Spleen (tissue), 11 donors: Measurements from ENCODE around the gene ZSWIM6. TPM values are rescaled to one million over a fixed set of nuclear protein-coding genes. Genes with fewer than 3 reads are reported as not detected.

ENCODE experiments used
- DNase-seq: peaks from one replicate; pipeline ENCODE4 v3.0.0-alpha.2; 2020
- H3K27ac ChIP-seq, 8 donors: fragments of 200-600 bp; sonication (generic) in 7 of 8; 1 replicate in 4 of 8; 2 replicates in 4 of 8; pipeline versions ENCODE4 v1.5.0 to v1.8.0; 2016 to 2021; ENCODE audit warnings: inconsistent platforms in 4 of 8, mild to moderate bottlenecking in 4 of 8, moderate library complexity in 1 of 8
- H3K27me3 ChIP-seq, 7 donors: fragments of 200-600 bp; sonication (generic) in 6 of 7; replicated peaks in 1 of 7; 1 replicate in 4 of 7; 2 replicates in 3 of 7; pipeline versions ENCODE4 v1.5.0 to v1.8.0; 2016 to 2021; ENCODE audit warnings: inconsistent platforms in 3 of 7, mild to moderate bottlenecking in 1 of 7
- H3K36me3 ChIP-seq, 6 donors: fragments of 200-600 bp; sonication (generic) in 5 of 6; 1 replicate in 4 of 6; 2 replicates in 2 of 6; pipeline versions ENCODE4 v1.5.0 to v1.8.0; 2016 to 2021; ENCODE audit warnings: inconsistent platforms in 2 of 6
- H3K4me1 ChIP-seq, 6 donors: fragments of 200-600 bp; sonication (generic) in 5 of 6; 1 replicate in 3 of 6; 2 replicates in 3 of 6; pipeline versions ENCODE4 v1.5.0 to v1.8.0; 2016 to 2021; ENCODE audit warnings: inconsistent platforms in 3 of 6
- H3K4me3 ChIP-seq, 8 donors: fragments of 200-600 bp; sonication (generic) in 7 of 8; 1 replicate in 4 of 8; 2 replicates in 4 of 8; pipeline versions ENCODE4 v1.5.0 to v1.8.0; 2016 to 2021; ENCODE audit warnings: inconsistent platforms in 4 of 8, mild to moderate bottlenecking in 4 of 8, moderate library complexity in 2 of 8
- H3K9me3 ChIP-seq, 8 donors: fragments of 200-600 bp; sonication (generic) in 7 of 8; 1 replicate in 4 of 8; 2 replicates in 4 of 8; pipeline versions ENCODE4 v1.5.0 to v1.8.0; 2016 to 2021; ENCODE audit warnings: inconsistent platforms in 4 of 8
- CTCF ChIP-seq, 11 experiments: fragments of 200-600 bp in 7 of 11; fragments of 450-650 bp in 4 of 11; sonication (generic) in 4 of 11; IDR thresholded peaks in 8 of 11; conservative IDR thresholded peaks in 3 of 11; 1 replicate in 7 of 11; 2 replicates in 4 of 11; pipeline versions ENCODE4 v1.4.0 to v1.8.0; 2016 to 2021; ENCODE audit warnings: antibody characterized with exemption in 11 of 11, inconsistent platforms in 4 of 11, mild to moderate bottlenecking in 1 of 11
- POLR2A ChIP-seq, 3 donors: fragments of 450-650 bp; IDR thresholded peaks; one replicate each; pipeline ENCODE4 v1.5.1; 2017; ENCODE audit warnings: antibody characterized with exemption in 3 of 3, mild to moderate bottlenecking in 1 of 3
- POLR2AphosphoS5 ChIP-seq, 3 donors: sonication (generic); formaldehyde crosslinking; IDR thresholded peaks; one replicate each; pipeline ENCODE4 v1.5.1; 2017; ENCODE audit warnings: antibody characterized with exemption in 3 of 3
- whole genome bisulfite sequencing, 5 donors: extraction: QIAGEN DNeasy Blood & Tissue Kit in 3 of 5; methylation state at CpG; one replicate each; pipeline versions ENCODE4 v1.1.5 to v1.1.7; 2013 to 2018; 5-methylcytosine and 5-hydroxymethylcytosine counted together
- intact Hi-C: fragments of 100-400 bp; cut with DNase I; formaldehyde crosslinking; loops from one replicate; pipeline ENCODE4 v1.15.0; 2023; ENCODE audit warnings: low total_unique reads
- polyA plus RNA-seq, 3 donors: library from polyadenylated mRNA; stranded (reverse); fragments of 200-250 nt; gene quantifications; one replicate each; pipeline ENCODE4 v1.2.1, GENCODE V29; 2013
- total RNA-seq, 7 donors: library from RNA; depleted of rRNA in 3 of 7; stranded (reverse); fragments of >200 nt in 3 of 7; fragmentation: NEBNext Ultra II Directional in 4 of 7; extraction: Animal tissue kit (Norgen Biotek cat#: 25700) in 4 of 7; gene quantifications; one replicate each; pipeline versions ENCODE4 v1.1.0 to v1.2.1, GENCODE V29; 2016 to 2021
- donor health status: healthy with polysubstance abuse.
- donor health status: DM: no; HTN: no; CAD: no; lungs with moderate emphysema.
- donor health status: DM: no; HTN: no; CAD: no.
- donor health status: Bipolar disorder and iron deficiency.
- donor health status: healthy.
- donor health status: DM: no; HTN: no; CAD: no.
- donor health status: DM: yes; HTN: yes; CAD: no.

ZSWIM6 gene
- total and polyA plus RNA-seq, 10 donors, result 3.1 to 22.9 (median 16.9) TPM

- TF ChIP-seq POLR2AphosphoS5 (IDR thresholded peaks at IDR 0.05) (no peak), POLR2A (IDR thresholded peaks at IDR 0.05) (no peak), CTCF (IDR thresholded peaks at IDR 0.05 in 8 of 11, conservative IDR thresholded peaks at IDR 0.05 in 3 of 11) (no peak)
- no peak overlapping the region for H3K4me3 ChIP-seq
- H3K27me3 ChIP-seq, result no peaks in the 10 kb centered on the region
- no peak for DNase-seq
- WGBS, 5 donors, result 81 to 93% (median 87%) methylated on average over 3 of the region's 3 CpGs
- intact Hi-C loops, result no loop called here
- no peak overlapping the region for H3K27ac ChIP-seq
- no peaks in the 10 kb centered on the region for H3K9me3 ChIP-seq
- H3K36me3 ChIP-seq, result peaks cover 0 to 5% (median 0%) of the 10 kb centered on the region in 6 donors
- peaks cover 0 to 7% (median 0%) of the 10 kb centered on the region in 6 donors for H3K4me1 ChIP-seq
Observed at GRCh38 chr5:61501971-61502370, 169.9 kb downstream of the ZSWIM6 start.

- DNase-seq, result no peak
- WGBS, 5 donors, result 35 to 100% (median 51%) methylated on average over 1 of the region's 1 CpG
- Histone ChIP-seq H3K9me3 (no peaks in the 10 kb centered on the region), H3K27me3 (no peaks in the 10 kb centered on the region), H3K36me3 (peaks cover 0 to 7% (median 0%) of the 10 kb centered on the region in 6 donors), H3K27ac (no peak overlapping the region), H3K4me3 (no peak overlapping the region), H3K4me1 (peaks cover 0 to 7% (median 0%) of the 10 kb centered on the region in 6 donors)
- intact Hi-C loops, result no loop called here
- TF ChIP-seq POLR2AphosphoS5 (IDR thresholded peaks at IDR 0.05), result no peak
- TF ChIP-seq POLR2A (IDR thresholded peaks at IDR 0.05), result no peak
- TF ChIP-seq CTCF (IDR thresholded peaks at IDR 0.05 in 8 of 11, conservative IDR thresholded peaks at IDR 0.05 in 3 of 11), result no peak
Observed at GRCh38 chr5:61504143-61504770, 172.2 kb downstream of the ZSWIM6 start.

DNA sequence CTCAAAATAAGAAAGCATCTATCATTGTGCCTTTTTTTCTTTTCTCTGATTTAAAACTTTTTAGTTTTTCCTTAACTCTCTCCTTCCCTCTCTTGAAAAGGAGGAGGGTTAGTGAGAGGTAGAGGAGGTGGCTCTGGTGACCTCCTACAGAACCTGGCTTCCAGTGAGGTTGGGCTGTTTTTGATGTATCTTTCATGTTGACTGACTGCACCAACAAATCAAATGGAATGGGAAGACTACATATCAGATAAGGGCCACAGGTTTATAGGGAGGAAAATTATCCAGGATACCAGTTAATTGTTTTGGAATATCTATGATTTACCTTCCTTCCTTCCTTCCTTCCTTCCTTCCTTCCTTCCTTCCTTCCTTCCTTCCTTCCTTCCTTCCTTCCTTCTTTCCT is 173.2 kb downstream of the ZSWIM6 start:
- Histone ChIP-seq H3K4me3 (no peak overlapping the region), H3K27ac (no peak overlapping the region), H3K36me3 (peaks cover 0 to 15% (median 0%) of the 10 kb centered on the region in 6 donors), H3K27me3 (no peaks in the 10 kb centered on the region), H3K4me1 (peaks cover 0 to 7% (median 0%) of the 10 kb centered on the region in 6 donors), H3K9me3 (no peaks in the 10 kb centered on the region)
- intact Hi-C loops, result no loop called here
- no peak for TF ChIP-seq POLR2A (IDR thresholded peaks at IDR 0.05)
- no peak for TF ChIP-seq POLR2AphosphoS5 (IDR thresholded peaks at IDR 0.05)
- no peak for TF ChIP-seq CTCF (IDR thresholded peaks at IDR 0.05 in 8 of 11, conservative IDR thresholded peaks at IDR 0.05 in 3 of 11)
- no peak for DNase-seq

- Histone ChIP-seq H3K27me3 (no peaks in the 10 kb centered on the region), H3K27ac (no peak overlapping the region), H3K9me3 (peaks cover 0 to 13% (median 6%) of the 10 kb centered on the region in 8 donors), H3K4me3 (no peak overlapping the region), H3K36me3 (peaks cover 0 to 33% (median 0%) of the 10 kb centered on the region in 6 donors), H3K4me1 (no peaks in the 10 kb centered on the region)
- TF ChIP-seq POLR2A (IDR thresholded peaks at IDR 0.05) (no peak), POLR2AphosphoS5 (IDR thresholded peaks at IDR 0.05) (no peak), CTCF (IDR thresholded peaks at IDR 0.05 in 8 of 11, conservative IDR thresholded peaks at IDR 0.05 in 3 of 11) (no peak)
- no peak for DNase-seq
- intact Hi-C loops, result no loop called here
Observed at GRCh38 chr5:61507232-61507631, 175.2 kb downstream of the ZSWIM6 start.
